Measurements from ENCODE around the gene PADI1. TPM values are rescaled to one million over a fixed set of nuclear protein-coding genes. Genes with fewer than 3 reads are reported as not detected.

Gene PADI1
- total RNA-seq, 1 donor from 2014 or later, result 0.70 TPM

DNA sequence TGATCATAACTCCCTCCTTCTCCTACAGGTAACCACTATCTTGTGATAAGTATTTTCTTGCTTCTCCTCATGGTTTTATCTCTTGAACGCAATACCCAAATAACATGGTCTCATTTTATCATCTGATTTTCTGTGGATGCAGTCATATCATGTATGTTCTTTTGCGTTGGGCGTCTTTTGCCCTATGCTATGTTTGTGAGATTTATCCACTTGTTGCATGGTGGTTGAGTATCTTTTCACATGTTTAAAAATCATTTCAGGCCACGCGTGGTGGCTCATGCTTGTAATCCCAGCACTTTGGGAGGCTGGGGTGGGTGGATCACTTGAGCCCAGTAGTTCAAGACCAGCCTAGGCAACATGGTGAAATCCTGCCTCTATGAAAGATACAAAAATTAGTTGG is 59.5 kb downstream of the PADI1 start:
- Mint-ChIP-seq H3K27ac (ENCODE audit: unreplicated experiment) (no peak overlapping the region), H3K36me3 (ENCODE audit: low read depth) (peaks cover 1% of the 10 kb centered on the region), H3K9me3 (ENCODE audit: low read depth) (peaks cover 6% of the 10 kb centered on the region), H3K4me1 (ENCODE audit: low read depth) (no peaks in the 10 kb centered on the region), H3K27me3 (ENCODE audit: low read depth) (peaks cover 2% of the 10 kb centered on the region), H3K4me3 (ENCODE audit: unreplicated experiment) (no peak overlapping the region)
- DNase-seq (ENCODE audit: low spot score), result no peak
- no peak for TF ChIP-seq CTCF (IDR thresholded peaks at IDR 0.05)

GRCh38 chr1:17265162-17265561 is 60.2 kb downstream of the PADI1 start:
- H3K9me3 Mint-ChIP-seq (ENCODE audit: low read depth), result peaks cover 6% of the 10 kb centered on the region
- no peak overlapping the region for H3K27ac Mint-ChIP-seq (ENCODE audit: unreplicated experiment)
- H3K4me1 Mint-ChIP-seq (ENCODE audit: low read depth), result no peaks in the 10 kb centered on the region
- peaks cover 1% of the 10 kb centered on the region for H3K36me3 Mint-ChIP-seq (ENCODE audit: low read depth)
- H3K27me3 Mint-ChIP-seq (ENCODE audit: low read depth), result peaks cover 2% of the 10 kb centered on the region
- no peak overlapping the region for H3K4me3 Mint-ChIP-seq (ENCODE audit: unreplicated experiment)
- no peak for TF ChIP-seq CTCF (IDR thresholded peaks at IDR 0.05)
- DNase-seq (ENCODE audit: low spot score), result no peak

DNA sequence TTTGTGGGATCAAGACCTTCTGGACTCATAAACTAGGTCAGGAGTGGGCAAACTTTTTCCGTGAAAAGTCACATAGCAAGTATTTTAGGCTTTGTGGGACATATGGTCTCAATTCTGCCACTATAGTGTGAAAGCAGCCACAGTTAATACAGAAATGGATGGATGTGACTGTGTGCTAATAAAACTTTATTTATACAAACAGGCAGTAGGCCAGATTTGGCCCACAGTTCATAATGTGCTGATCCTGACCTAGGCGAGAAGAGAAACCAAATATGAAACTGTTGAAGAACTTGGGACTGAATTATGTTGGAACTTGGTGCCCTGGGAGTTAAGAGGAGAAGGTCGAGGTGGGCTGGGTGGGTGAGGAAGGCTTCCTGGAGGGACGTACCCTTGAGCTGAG is 61.0 kb downstream of the PADI1 start:
- H3K9me3 Mint-ChIP-seq (ENCODE audit: low read depth), result peaks cover 6% of the 10 kb centered on the region
- TF ChIP-seq CTCF (IDR thresholded peaks at IDR 0.05), result no peak
- peaks cover 1% of the 10 kb centered on the region for H3K36me3 Mint-ChIP-seq (ENCODE audit: low read depth)
- peaks cover 2% of the 10 kb centered on the region for H3K27me3 Mint-ChIP-seq (ENCODE audit: low read depth)
- no peak overlapping the region for H3K27ac Mint-ChIP-seq (ENCODE audit: unreplicated experiment)
- DNase-seq (ENCODE audit: low spot score), result no peak
- H3K4me3 Mint-ChIP-seq (ENCODE audit: unreplicated experiment), result no peak overlapping the region
- no peaks in the 10 kb centered on the region for H3K4me1 Mint-ChIP-seq (ENCODE audit: low read depth)

DNA sequence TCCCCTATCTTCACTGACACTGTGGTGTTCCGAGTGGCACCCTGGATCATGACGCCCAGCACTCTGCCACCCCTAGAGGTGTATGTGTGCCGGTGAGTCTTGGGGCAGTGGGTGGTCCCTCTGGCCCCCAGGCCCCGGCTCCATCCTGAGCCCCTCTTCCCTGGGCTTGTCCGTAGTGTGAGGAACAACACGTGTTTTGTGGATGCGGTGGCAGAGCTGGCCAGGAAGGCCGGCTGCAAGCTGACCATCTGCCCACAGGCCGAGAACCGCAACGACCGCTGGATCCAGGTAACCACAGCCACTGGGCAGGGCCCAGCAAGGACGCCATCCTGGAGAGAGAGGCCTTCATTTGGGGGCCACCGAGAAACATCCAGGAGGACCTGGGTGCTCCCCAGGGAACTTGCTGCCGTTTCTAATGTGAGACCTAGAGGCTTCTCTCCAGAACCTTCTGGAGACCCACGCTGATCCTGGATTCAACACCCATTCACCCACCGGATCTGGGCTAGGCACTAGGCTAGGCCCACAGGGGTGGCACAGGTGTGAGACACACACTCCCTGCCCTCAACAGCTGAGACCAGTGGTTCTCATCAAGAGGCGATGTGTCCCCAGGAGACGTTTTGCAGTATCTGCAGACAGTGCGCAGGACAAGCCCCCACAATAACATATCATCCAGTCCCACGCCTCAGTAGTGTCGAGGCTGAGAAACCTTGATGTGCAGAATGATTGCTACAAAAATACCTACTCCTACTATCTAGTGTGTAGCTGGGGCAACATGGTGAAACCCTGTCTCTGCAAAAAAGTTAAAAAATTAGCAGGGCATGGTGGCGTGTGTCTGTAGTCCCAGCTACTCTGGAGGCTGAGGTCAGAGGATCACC is 66.2 kb downstream of the PADI1 start:
- no peaks in the 10 kb centered on the region for H3K4me1 Mint-ChIP-seq (ENCODE audit: low read depth)
- DNase-seq (ENCODE audit: low spot score), result peak; percentile 68
- no peak overlapping the region for H3K4me3 Mint-ChIP-seq (ENCODE audit: unreplicated experiment)
- TF ChIP-seq CTCF (IDR thresholded peaks at IDR 0.05), result no peak
- H3K27ac Mint-ChIP-seq (ENCODE audit: unreplicated experiment), result no peak overlapping the region
- H3K9me3 Mint-ChIP-seq (ENCODE audit: low read depth), result no peaks in the 10 kb centered on the region
- H3K27me3 Mint-ChIP-seq (ENCODE audit: low read depth), result no peaks in the 10 kb centered on the region
- H3K36me3 Mint-ChIP-seq (ENCODE audit: low read depth), result no peaks in the 10 kb centered on the region

GRCh38 chr1:17272066-17272465 is 67.1 kb downstream of the PADI1 start:
- Mint-ChIP-seq H3K27ac (ENCODE audit: unreplicated experiment) (no peak overlapping the region), H3K9me3 (ENCODE audit: low read depth) (no peaks in the 10 kb centered on the region), H3K36me3 (ENCODE audit: low read depth) (no peaks in the 10 kb centered on the region), H3K27me3 (ENCODE audit: low read depth) (no peaks in the 10 kb centered on the region), H3K4me3 (ENCODE audit: unreplicated experiment) (no peak overlapping the region), H3K4me1 (ENCODE audit: low read depth) (no peaks in the 10 kb centered on the region)
- TF ChIP-seq CTCF (IDR thresholded peaks at IDR 0.05), result no peak
- DNase-seq (ENCODE audit: low spot score), result peak; percentile 64

Measured in chondrocyte (in vitro differentiated cells).